H1 (cell line): ENCODE results near the gene ABCA1.

Source experiments
- ATF2 ChIP-seq: IDR thresholded peaks from 2 replicates; pipeline ENCODE4 v1.6.1; 2012; ENCODE audit warnings: low read length, inconsistent platforms
- ATF3 ChIP-seq: IDR thresholded peaks from 2 replicates; pipeline ENCODE4 v1.6.1; 2011; ENCODE audit warnings: low read depth, mild to moderate bottlenecking, low read length; ENCODE audit not compliant: insufficient read depth
- CTCF ChIP-seq, 3 experiments: IDR thresholded peaks; 1 replicate in 2 of 3; 2 replicates in 1 of 3; pipeline versions ENCODE4 v1.5.1 to v1.6.1; 2011; ENCODE audit warnings: low read length in 3 of 3, mild to moderate bottlenecking in 3 of 3, inconsistent platforms in 2 of 3, low read depth in 1 of 3, moderate library complexity in 1 of 3; ENCODE audit not compliant: insufficient read depth in 1 of 3; ENCODE audit errors: control extremely low read depth in 1 of 3
- RNF2 ChIP-seq: fragments of 200-900, 300-1000 bp; sonication (generic); IDR thresholded peaks from 2 replicates; pipeline ENCODE4 v1.7.1; 2016; ENCODE audit warnings: borderline replicate concordance, low read depth, mild to moderate bottlenecking, antibody characterized with exemption, low read length; ENCODE audit not compliant: poor library complexity, severe bottlenecking; ENCODE audit errors: missing control alignments
- TAF1 ChIP-seq: IDR thresholded peaks from 2 replicates; pipeline ENCODE4 v1.6.1; 2011; ENCODE audit warnings: mild to moderate bottlenecking, low read depth, low read length

GRCh38 chr9:104776797-104777196, 151.2 kb downstream of the ABCA1 start:
- TF ChIP-seq ATF3 (no peak), CTCF (IDR thresholded peaks at IDR 0.05; ENCODE audit: control extremely low read depth in 1 of 3, insufficient read depth in 1 of 3, low read depth in 1 of 3, low read length in 3 of 3) (no peak), TAF1 (no peak), ATF2 (no peak), RNF2 (no peak)
